Fibroblast of the aortic adventitia (primary cell): ENCODE data around the gene VTI1A. TPM values are rescaled to one million over a fixed set of nuclear protein-coding genes. Genes with fewer than 3 reads are reported as not detected.
"Not testable (repeated sequence)": the region's sequence is repeated elsewhere in the genome, so short reads cannot be mapped to it uniquely, and the experiment has no call there.

ENCODE experiments used
- DNase-seq: peaks from one replicate; pipeline ENCODE4 v3.0.0-alpha.2; 2010; ENCODE audit warnings: low read depth
- H3K4me3 ChIP-seq: 2 replicates; pipeline ENCODE4 v1.5.1; 2011; ENCODE audit warnings: low read depth, mild to moderate bottlenecking, control low read depth, low read length, moderate library complexity
- CTCF ChIP-seq: IDR thresholded peaks from 2 replicates; pipeline ENCODE4 v1.5.1; 2011; ENCODE audit warnings: mild to moderate bottlenecking, low read length, control low read depth, inconsistent platforms; ENCODE audit not compliant: insufficient read depth
- small RNA-seq: library from RNA; depleted of rRNA; stranded (forward); fragments of <200 nt; gene quantifications from one replicate; pipeline ENCODE3, GENCODE V24; 2012
- total RNA-seq: library from RNA; depleted of rRNA; stranded (reverse); fragments of >200 nt; gene quantifications from 2 replicates; pipeline ENCODE4 v1.2.3, GENCODE V29; 2012; ENCODE audit warnings: low replicate concordance

The VTI1A gene
- total RNA-seq, 1 donor, result 44.5 TPM

- no peak overlapping the region for H3K4me3 ChIP-seq
- no peak for TF ChIP-seq CTCF
- DNase-seq, result no peak
Measured at GRCh38 chr10:112852306-112852705, 405.3 kb downstream of the VTI1A start.

DNA sequence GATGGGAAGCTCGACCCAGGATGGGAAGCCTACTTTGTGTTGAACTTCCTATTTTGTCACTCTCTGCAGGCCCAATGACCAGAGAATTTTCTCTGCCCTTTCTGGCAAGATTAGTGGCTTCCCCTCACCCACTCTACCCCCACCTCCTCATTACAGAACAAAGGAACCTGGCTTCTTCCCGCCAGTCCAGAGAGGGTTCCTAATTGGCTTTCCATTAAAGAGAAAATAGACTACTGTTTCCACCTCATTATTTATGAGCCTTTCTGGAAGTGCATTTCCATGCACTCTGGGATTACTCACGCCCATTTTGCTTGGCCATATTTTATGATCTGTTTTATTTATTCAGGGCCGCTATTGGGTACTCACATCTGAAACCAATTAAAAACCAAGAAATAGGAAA, 408.1 kb downstream of the VTI1A start:
- DNase-seq, result no peak
- H3K4me3 ChIP-seq, result no peak overlapping the region
- TF ChIP-seq CTCF, result no peak

GRCh38 chr10:112857493-112857892, 410.5 kb downstream of the VTI1A start:
- H3K4me3 ChIP-seq, result no peak overlapping the region
- DNase-seq, result no peak
- TF ChIP-seq CTCF, result no peak

GRCh38 chr10:112858986-112859651, 412.1 kb downstream of the VTI1A start:
- DNase-seq, result no peak
- H3K4me3 ChIP-seq, result no peak overlapping the region
- TF ChIP-seq CTCF, result no peak

DNA sequence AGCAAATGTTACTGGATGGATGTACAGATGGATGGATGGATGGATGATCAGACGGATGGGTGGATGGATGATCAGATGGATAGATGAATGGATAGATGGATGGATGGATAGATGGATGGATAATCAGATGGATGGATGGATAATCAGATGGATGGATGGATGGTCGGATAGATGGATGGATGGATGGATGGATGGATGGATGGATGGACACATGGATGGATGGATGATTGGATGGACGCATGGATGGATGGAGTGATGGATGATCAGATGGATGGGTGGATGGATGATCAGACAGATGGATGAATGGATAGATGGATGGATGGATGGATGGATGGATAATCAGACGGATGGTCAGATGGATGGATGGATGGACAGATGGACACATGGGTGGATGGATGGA, 412.8 kb downstream of the VTI1A start:
- no peak for DNase-seq
- no peak overlapping the region for H3K4me3 ChIP-seq
- TF ChIP-seq CTCF, result no peak

GRCh38 chr10:112863461-112863860, 416.4 kb downstream of the VTI1A start:
- not testable (repeated sequence) for DNase-seq, H3K4me3 ChIP-seq

Small RNAs within 50 kb of the gene (small RNA-seq; reads per million reads assigned to genes)
- gene AC022018.1 (not detected), gene MIR4295 (not detected)

Other genes starting within 250 kb of the VTI1A start
- gene TECTB, start 163.8 kb upstream of the VTI1A start, total RNA-seq, result not detected in 2 replicates
- 2.6 and 15.1 TPM in 2 replicates for gene ACSL5, start 73.1 kb upstream of the VTI1A start, total RNA-seq
- gene ZDHHC6, start 301 bp upstream of the VTI1A start, total RNA-seq, result 12.7 and 36.6 TPM in 2 replicates